A673 (cell line): ENCODE measurements around the gene SLC22A1. TPM values are rescaled to one million over a fixed set of nuclear protein-coding genes. Genes with fewer than 3 reads are reported as not detected.
"Not testable (repeated sequence)": the region's sequence is repeated elsewhere in the genome, so short reads cannot be mapped to it uniquely, and the experiment has no call there.

ENCODE experiments used
- BruUV-seq: library from RNA; stranded (reverse); fragments of 400-500 nt; replicated peaks from 2 replicates; lab custom pipeline; 2021; lab: Mats Ljungman, UMichigan
- CTCF ChIA-PET: fragments of 300-600 bp; sonication (Branson Sonifier 250); formaldehyde crosslinking; loops from one replicate; lab custom pipeline; 2022; ENCODE audit warnings: antibody characterized with exemption; lab: Charles Lee
- POLR2A ChIA-PET: fragments of 300-600 bp; sonication (Branson Sonifier 250); formaldehyde crosslinking; loops from one replicate; lab custom pipeline; 2022; ENCODE audit warnings: antibody characterized with exemption; ENCODE audit not compliant: low non-redundant PET; lab: Charles Lee
- DNase-seq: peaks from one replicate; pipeline ENCODE4 v3.0.0-alpha.2; 2015; ENCODE audit warnings: low spot score
- H3K27ac ChIP-seq: fragments of 200-600 bp; sonication (generic); 2 replicates; pipeline ENCODE4 v1.5.1; 2016; ENCODE audit warnings: mixed run types, low read depth, mild to moderate bottlenecking, mixed read lengths, antibody characterized with exemption, low read length; ENCODE audit not compliant: poor library complexity, severe bottlenecking
- H3K27me3 ChIP-seq: fragments of 200-600 bp; sonication (generic); replicated peaks from 2 replicates; pipeline ENCODE4 v1.6.1; 2017; ENCODE audit warnings: mixed run types, low read depth, mild to moderate bottlenecking, mixed read lengths, antibody characterized with exemption, low read length; ENCODE audit not compliant: insufficient read depth, poor library complexity
- H3K36me3 ChIP-seq: fragments of 200-600 bp; sonication (generic); 2 replicates; pipeline ENCODE4 v1.6.1; 2016; ENCODE audit warnings: mixed run types, mild to moderate bottlenecking, mixed read lengths, antibody characterized with exemption, low read length; ENCODE audit not compliant: insufficient read depth, poor library complexity, severe bottlenecking
- H3K4me1 ChIP-seq: fragments of 200-600 bp; sonication (generic); 2 replicates; pipeline ENCODE4 v1.6.1; 2017; ENCODE audit warnings: mixed run types, mild to moderate bottlenecking, mixed read lengths, antibody characterized with exemption, low read length; ENCODE audit not compliant: insufficient read depth, poor library complexity, severe bottlenecking
- H3K4me3 ChIP-seq: fragments of 200-600 bp; sonication (generic); 2 replicates; pipeline ENCODE4 v1.5.1; 2016; ENCODE audit warnings: low read depth, mixed run types, mild to moderate bottlenecking, mixed read lengths, low read length; ENCODE audit not compliant: poor library complexity, severe bottlenecking
- H3K9me3 ChIP-seq: fragments of 200-600 bp; sonication (generic); 2 replicates; pipeline ENCODE4 v1.6.1; 2016; ENCODE audit warnings: mixed run types, low read depth, mild to moderate bottlenecking, mixed read lengths, antibody characterized with exemption, low read length; ENCODE audit not compliant: poor library complexity, severe bottlenecking
- CTCF ChIP-seq: fragments of 300-800, 200-600 bp; sonication (generic); conservative IDR thresholded peaks from 2 replicates; pipeline ENCODE4 v1.5.1; 2017; ENCODE audit warnings: low read depth, mild to moderate bottlenecking, antibody characterized with exemption, low read length, moderate library complexity, mixed read lengths
- EZH2 ChIP-seq: fragments of 200-600 bp; sonication (generic); IDR thresholded peaks from 2 replicates; pipeline ENCODE4 v1.6.1; 2017; ENCODE audit warnings: borderline replicate concordance, low read depth, mild to moderate bottlenecking, mixed read lengths, antibody characterized with exemption, low read length; ENCODE audit not compliant: poor library complexity, severe bottlenecking
- intact Hi-C: fragments of 100-400 bp; cut with micrococcal nuclease; formaldehyde crosslinking; loops from one replicate; pipeline ENCODE4 v1.10.0; 2022; ENCODE audit not compliant: unreplicated experiment
- total RNA-seq: library from RNA; stranded (reverse); gene quantifications from 2 replicates; pipeline ENCODE4 v1.2.3, GENCODE V29; 2021

The SLC22A1 gene
- total RNA-seq, 1 experiment from 2014 or later, result 3.3 TPM

GRCh38 chr6:160137989-160138835, 16.6 kb downstream of the SLC22A1 start:
- POLR2A ChIA-PET, result no interaction called here
- no peak overlapping the region for H3K27ac ChIP-seq
- CTCF ChIA-PET, result interaction anchor here (0.6 to 1.0 kb wide), 2 partner anchors 317 to 745 kb away, joined by 5 to 11 read pairs; no protein-coding TSS in a partner anchor
- no peaks in the 10 kb centered on the region for H3K4me1 ChIP-seq
- BruUV-seq, result no TSS peak
- peak; percentile 61 for DNase-seq
- peak; percentile 79 for TF ChIP-seq CTCF
- TF ChIP-seq EZH2, result no peak
- H3K27me3 ChIP-seq, result no peaks in the 10 kb centered on the region
- H3K36me3 ChIP-seq, result no peaks in the 10 kb centered on the region
- no peaks in the 10 kb centered on the region for H3K9me3 ChIP-seq
- intact Hi-C loops, result loop anchor here (1.0 kb wide), 1 partner anchor 318 kb away; no protein-coding TSS in a partner anchor
- no peak overlapping the region for H3K4me3 ChIP-seq

- TF ChIP-seq CTCF (no peak), EZH2 (no peak)
- intact Hi-C loops, result loop anchor here (1.0 kb wide), 1 partner anchor 317 kb away; no protein-coding TSS in a partner anchor
- Histone ChIP-seq H3K27ac (no peak overlapping the region), H3K27me3 (no peaks in the 10 kb centered on the region), H3K9me3 (no peaks in the 10 kb centered on the region), H3K4me1 (no peaks in the 10 kb centered on the region), H3K4me3 (no peak overlapping the region), H3K36me3 (no peaks in the 10 kb centered on the region)
- POLR2A ChIA-PET, result no interaction called here
- BruUV-seq, result no TSS peak
- no peak for DNase-seq
- CTCF ChIA-PET, result interaction anchor here (1.0 kb wide), 1 partner anchor 317 kb away, joined by 11 read pairs; no protein-coding TSS in a partner anchor
Observed at GRCh38 chr6:160138839-160139419, 17.3 kb downstream of the SLC22A1 start.

GRCh38 chr6:160139420-160139851, 17.8 kb downstream of the SLC22A1 start:
- Histone ChIP-seq H3K9me3 (no peaks in the 10 kb centered on the region), H3K36me3 (no peaks in the 10 kb centered on the region), H3K4me1 (no peaks in the 10 kb centered on the region), H3K4me3 (no peak overlapping the region), H3K27ac (no peak overlapping the region), H3K27me3 (no peaks in the 10 kb centered on the region)
- TF ChIP-seq EZH2 (no peak), CTCF (no peak)
- ChIA-PET CTCF (no interaction called here), POLR2A (no interaction called here)
- DNase-seq, result peak; percentile 11
- BruUV-seq, result no TSS peak
- intact Hi-C loops, result no loop called here

- H3K4me1 ChIP-seq, BruUV-seq, DNase-seq, H3K27ac ChIP-seq, intact Hi-C loops, POLR2A ChIA-PET, CTCF ChIA-PET, H3K36me3 ChIP-seq, H3K9me3 ChIP-seq, H3K27me3 ChIP-seq, H3K4me3 ChIP-seq: not testable (repeated sequence)
Observed at GRCh38 chr6:160140493-160140892, 18.9 kb downstream of the SLC22A1 start.
